ENCODE measurements around the gene POT1. TPM values are rescaled to one million over a fixed set of nuclear protein-coding genes. Genes with fewer than 3 reads are reported as not detected.

Gene POT1
- total and polyA plus RNA-seq, 10 donors: 9.4 to 37.0 (median 25.4) TPM

- H3K9me3 ChIP-seq: peaks cover 0 to 8% (median 0%) of the 10 kb centered on the region in 8 donors
- H3K4me1 ChIP-seq: no peaks in the 10 kb centered on the region
- WGBS, 5 donors: 72 to 84% (median 79%) methylated on average over 4 of the region's 4 CpGs
- no peaks in the 10 kb centered on the region for H3K36me3 ChIP-seq
- H3K27ac ChIP-seq: no peak overlapping the region
- intact Hi-C loops (cut with DNase I; ENCODE audit: low total_unique reads): no loop called here
- TF ChIP-seq POLR2AphosphoS5 (IDR thresholded peaks at IDR 0.05): no peak
- no peak for TF ChIP-seq POLR2A (IDR thresholded peaks at IDR 0.05)
- no peak for TF ChIP-seq CTCF (IDR thresholded peaks at IDR 0.05 in 8 of 11, conservative IDR thresholded peaks at IDR 0.05 in 3 of 11)
- H3K4me3 ChIP-seq: no peak overlapping the region
- H3K27me3 ChIP-seq (replicated peaks in 1 of 7): no peaks in the 10 kb centered on the region
- DNase-seq: no peak
Measured at GRCh38 chr7:124942399-124942798, 12.8 kb upstream of the POT1 start.

GRCh38 chr7:124940306-124940705 lies 10.7 kb upstream of the POT1 start:
- Histone ChIP-seq H3K27me3 (replicated peaks in 1 of 7) (no peaks in the 10 kb centered on the region), H3K4me1 (no peaks in the 10 kb centered on the region), H3K27ac (no peak overlapping the region), H3K36me3 (no peaks in the 10 kb centered on the region), H3K4me3 (no peak overlapping the region), H3K9me3 (no peaks in the 10 kb centered on the region)
- no peak for DNase-seq
- TF ChIP-seq POLR2A (IDR thresholded peaks at IDR 0.05) (no peak), CTCF (IDR thresholded peaks at IDR 0.05 in 8 of 11, conservative IDR thresholded peaks at IDR 0.05 in 3 of 11) (no peak), POLR2AphosphoS5 (IDR thresholded peaks at IDR 0.05) (no peak)
- 70 to 81% (median 75%) methylated on average over 2 of the region's 2 CpGs for WGBS, 5 donors
- intact Hi-C loops (cut with DNase I; ENCODE audit: low total_unique reads): no loop called here

GRCh38 chr7:124938128-124938527 lies 8.5 kb upstream of the POT1 start:
- intact Hi-C loops (cut with DNase I; ENCODE audit: low total_unique reads): no loop called here
- DNase-seq: no peak
- 78 to 92% (median 83%) methylated on average over 2 of the region's 2 CpGs for WGBS, 5 donors
- H3K9me3 ChIP-seq: no peaks in the 10 kb centered on the region
- no peaks in the 10 kb centered on the region for H3K36me3 ChIP-seq
- no peak for TF ChIP-seq CTCF (IDR thresholded peaks at IDR 0.05 in 8 of 11, conservative IDR thresholded peaks at IDR 0.05 in 3 of 11)
- TF ChIP-seq POLR2AphosphoS5 (IDR thresholded peaks at IDR 0.05): no peak
- no peak for TF ChIP-seq POLR2A (IDR thresholded peaks at IDR 0.05)
- no peaks in the 10 kb centered on the region for H3K27me3 ChIP-seq (replicated peaks in 1 of 7)
- H3K27ac ChIP-seq: peak overlapping the region in 4 of 8 donors; percentile 3 to 62 (median 30)
- no peaks in the 10 kb centered on the region for H3K4me1 ChIP-seq
- H3K4me3 ChIP-seq: no peak overlapping the region

GRCh38 chr7:124937076-124937475 lies 7.5 kb upstream of the POT1 start:
- Histone ChIP-seq H3K27ac (peak overlapping the region in 4 of 8 donors; percentile 13 to 53 (median 50)), H3K9me3 (no peaks in the 10 kb centered on the region), H3K4me1 (no peaks in the 10 kb centered on the region), H3K27me3 (replicated peaks in 1 of 7) (no peaks in the 10 kb centered on the region), H3K4me3 (no peak overlapping the region), H3K36me3 (no peaks in the 10 kb centered on the region)
- no peak for TF ChIP-seq POLR2A (IDR thresholded peaks at IDR 0.05)
- peak in 1 of 3 donors; percentile 71 for TF ChIP-seq POLR2AphosphoS5 (IDR thresholded peaks at IDR 0.05)
- DNase-seq: no peak
- WGBS, 5 donors: 70 to 88% (median 83%) methylated on average over 1 of the region's 1 CpG
- intact Hi-C loops (cut with DNase I; ENCODE audit: low total_unique reads): no loop called here

GRCh38 chr7:124934841-124935240 lies 5.2 kb upstream of the POT1 start:
- no peak overlapping the region for H3K27ac ChIP-seq
- no peak for TF ChIP-seq POLR2AphosphoS5 (IDR thresholded peaks at IDR 0.05)
- TF ChIP-seq POLR2A (IDR thresholded peaks at IDR 0.05): no peak
- no peak for TF ChIP-seq CTCF (IDR thresholded peaks at IDR 0.05 in 8 of 11, conservative IDR thresholded peaks at IDR 0.05 in 3 of 11)
- H3K4me1 ChIP-seq: peaks cover 0 to 5% (median 0%) of the 10 kb centered on the region in 6 donors
- intact Hi-C loops (cut with DNase I; ENCODE audit: low total_unique reads): no loop called here
- H3K9me3 ChIP-seq: no peaks in the 10 kb centered on the region
- no peak overlapping the region for H3K4me3 ChIP-seq
- no peaks in the 10 kb centered on the region for H3K27me3 ChIP-seq (replicated peaks in 1 of 7)
- H3K36me3 ChIP-seq: no peaks in the 10 kb centered on the region
- no peak for DNase-seq

Data from spleen (tissue), 11 donors.